HG02571 (cell line): ENCODE measurements around the gene XXYLT1.

Experiments
- ATAC-seq: cut with Tn5 transposase; IDR thresholded peaks from one replicate; pipeline ENCODE4 v1.9.1; 2021; ENCODE audit warnings: mild to moderate bottlenecking, moderate library complexity; ENCODE audit not compliant: unreplicated experiment

Gene XXYLT1

DNA sequence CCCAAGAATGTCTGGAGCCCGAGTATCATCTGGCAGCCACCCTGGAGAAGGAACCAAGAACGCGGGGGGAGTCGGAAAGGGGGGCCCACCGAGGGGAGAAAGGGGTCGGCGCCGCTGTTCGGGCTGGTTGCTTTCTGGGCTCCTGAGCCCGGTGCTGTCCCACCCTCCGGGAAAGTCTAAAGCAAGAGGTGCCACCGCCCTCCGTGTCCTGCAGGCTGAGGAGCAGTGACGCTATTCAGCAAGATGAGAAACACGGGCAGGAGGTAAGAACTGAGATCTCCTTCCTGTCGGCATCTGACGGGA, 234.8 kb downstream of the XXYLT1 start:
- ATAC-seq = no peak

DNA sequence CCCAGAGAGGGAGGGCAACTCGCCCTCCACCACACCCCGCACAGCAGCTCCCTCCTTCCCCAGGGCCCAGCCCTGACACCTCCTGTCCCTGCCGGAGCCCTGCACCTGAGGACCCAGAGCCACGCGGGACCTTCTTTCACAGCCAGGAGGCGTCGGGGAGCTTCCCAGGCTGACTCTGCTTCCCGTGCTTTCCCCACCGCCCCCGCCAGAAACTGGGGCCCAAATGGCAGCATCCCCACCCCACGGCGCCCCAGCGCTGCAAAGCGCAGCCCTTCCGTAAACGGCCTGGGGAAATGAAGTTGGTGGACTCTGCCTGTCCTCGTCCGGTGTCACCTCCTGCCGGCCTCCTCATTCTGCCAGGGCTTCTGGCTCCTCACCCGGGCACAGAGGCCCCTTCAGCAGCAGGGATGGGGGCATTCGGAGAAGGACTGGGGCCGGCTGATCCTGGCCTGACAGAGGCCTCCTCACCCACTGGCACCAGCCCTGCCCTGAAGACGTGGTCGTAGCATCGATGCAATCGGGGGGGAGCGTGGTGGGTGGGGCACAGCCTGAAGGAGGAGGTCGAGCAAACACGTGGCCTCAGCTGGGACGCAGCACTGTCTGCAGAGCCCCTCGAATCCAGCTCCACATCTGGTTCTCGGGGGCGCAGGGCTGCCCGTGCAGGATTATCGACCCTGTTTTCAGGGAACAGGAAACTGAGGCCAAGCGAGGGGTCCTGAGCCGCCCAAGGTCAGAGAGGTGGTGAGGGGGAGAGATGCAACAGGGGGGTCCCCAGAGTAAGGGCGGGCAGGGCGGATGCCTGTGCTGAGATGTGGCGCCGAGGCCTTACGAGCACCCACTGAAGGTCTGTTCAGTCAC, 235.4 kb downstream of the XXYLT1 start:
- no peak for ATAC-seq

DNA sequence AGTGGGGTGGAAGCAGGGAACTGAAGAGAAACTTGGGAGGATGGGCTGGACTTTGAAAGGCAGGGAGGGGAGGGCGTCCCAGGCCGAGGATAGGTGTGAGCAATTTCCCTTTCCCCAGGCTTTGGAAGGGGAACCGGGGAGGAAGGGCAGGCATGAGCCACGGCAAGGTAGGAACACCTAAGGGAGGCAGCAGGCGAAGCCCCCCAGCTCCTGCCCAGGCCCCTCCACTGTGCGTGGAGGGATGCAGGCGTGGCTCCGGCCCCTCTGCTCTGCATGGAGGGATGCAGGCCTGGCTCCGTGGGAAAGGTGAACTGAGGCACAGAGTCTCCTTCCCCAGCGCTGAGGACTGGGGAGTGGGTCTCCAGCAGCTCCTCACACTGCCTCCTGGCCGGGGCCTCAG, 236.4 kb downstream of the XXYLT1 start:
- ATAC-seq = no peak

DNA sequence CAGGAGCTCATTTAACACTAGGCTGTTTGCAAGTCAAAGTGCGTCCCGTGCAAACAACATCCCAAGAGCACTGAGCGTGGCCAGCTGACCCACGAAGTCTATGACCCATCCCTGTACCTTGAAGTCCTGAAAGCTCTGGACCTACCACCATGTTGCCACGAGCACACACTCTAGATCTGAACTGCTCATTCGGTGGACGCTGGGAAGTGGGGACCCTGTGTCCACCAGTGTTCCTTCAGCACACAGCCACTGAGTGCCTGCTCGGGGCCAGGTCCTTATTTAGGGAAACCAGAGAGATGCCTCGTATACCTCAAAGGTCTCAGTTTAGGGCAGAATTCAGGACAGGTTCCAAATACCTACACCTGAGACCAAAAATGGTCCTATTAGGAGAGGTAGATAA, 236.9 kb downstream of the XXYLT1 start:
- ATAC-seq = no peak

DNA sequence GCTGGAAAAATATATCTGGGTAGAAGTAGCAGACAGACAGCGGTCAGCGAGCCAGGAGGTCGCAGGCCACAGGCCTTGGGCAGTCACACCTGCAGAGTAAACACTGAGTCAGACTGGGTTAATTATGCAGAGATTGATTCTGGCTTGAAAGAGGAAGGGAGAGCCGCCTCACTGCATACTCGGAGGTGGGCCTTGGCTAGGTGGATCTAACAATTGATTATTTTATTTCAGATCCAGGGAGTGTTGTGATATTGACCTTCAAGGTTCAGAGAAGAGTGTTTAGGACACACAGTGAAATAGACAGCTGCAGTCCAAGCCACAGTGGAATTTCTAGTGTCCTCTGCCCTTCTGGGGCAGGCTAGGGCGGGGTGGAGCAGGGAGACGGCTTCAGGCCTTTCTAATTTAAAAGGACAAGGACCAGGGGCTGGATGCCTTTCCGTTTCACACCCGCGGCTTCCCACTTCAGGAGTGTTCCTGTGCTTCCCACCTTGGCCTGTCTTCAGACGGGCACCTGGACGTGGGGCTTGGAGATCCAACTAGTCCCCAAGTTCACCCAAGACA, 237.3 kb downstream of the XXYLT1 start:
- ATAC-seq = no peak

DNA sequence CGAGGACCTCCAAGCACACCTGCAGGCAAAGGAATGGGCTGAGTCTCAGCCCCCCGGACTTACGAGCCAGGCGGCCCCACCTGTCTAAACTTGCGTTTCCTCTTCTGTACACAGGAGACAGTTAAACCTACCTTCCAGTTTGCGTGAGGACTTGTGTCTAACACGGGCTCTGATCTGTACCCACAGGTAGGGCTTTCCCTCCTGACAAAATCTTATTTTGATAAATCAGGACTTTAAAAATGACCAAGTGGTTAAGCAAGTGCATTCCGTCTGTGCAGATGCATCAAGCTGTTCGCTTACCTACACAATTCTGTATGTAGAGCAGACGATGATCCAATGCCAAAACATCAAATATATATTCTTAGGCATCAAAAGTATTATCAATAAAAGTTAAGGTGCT, 238.0 kb downstream of the XXYLT1 start:
- ATAC-seq = no peak

DNA sequence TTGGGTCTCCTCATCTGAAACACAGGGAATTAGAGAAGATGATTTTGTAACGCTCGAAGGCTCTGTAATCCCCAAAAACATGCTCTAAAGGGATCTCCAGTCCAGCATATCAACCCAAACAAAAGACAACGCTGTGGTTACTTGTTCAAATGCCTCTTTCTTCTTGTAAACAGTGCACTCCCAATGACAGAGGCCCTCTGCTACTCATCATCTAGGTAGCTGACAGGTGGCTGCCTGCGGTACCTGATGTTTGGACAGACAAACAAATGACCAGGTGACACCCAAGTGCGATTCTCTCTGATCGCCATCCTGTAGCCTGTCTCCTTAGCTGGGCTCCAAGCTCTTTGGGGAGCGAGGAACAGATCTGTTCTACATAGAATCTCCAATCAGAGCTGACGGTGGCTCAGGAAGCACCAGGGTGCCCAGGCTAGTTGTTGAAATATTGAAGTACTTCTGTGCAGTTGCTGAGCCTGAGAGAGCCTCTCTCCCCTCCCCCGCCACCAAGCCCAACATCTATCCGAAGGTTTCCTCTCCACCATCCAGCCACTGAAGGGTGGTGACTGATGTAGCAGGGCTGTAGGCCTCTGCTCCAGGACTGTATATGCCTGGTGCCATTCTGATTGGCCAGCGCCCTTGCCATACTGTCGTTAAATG, 238.7 kb downstream of the XXYLT1 start:
- ATAC-seq = no peak

DNA sequence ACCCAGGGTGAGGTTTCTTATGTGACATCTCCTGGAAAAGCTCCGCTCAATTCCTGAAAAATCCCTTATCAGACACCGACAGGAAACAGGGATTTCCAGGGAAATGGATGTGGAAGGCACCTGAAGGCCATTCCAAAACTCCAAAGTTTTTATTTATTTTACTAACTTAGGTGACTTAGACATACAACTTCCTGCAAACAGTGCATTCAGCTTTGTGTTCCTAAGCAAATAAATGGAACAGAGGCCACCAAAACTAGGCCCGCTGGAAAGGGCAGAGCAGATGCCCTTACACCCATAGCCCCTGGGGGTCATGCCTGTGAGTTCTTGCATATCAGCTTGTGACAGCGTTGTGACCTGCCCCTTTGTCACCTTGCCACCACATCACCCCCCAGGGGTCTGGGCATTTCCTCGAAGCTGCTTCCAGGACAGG, 239.4 kb downstream of the XXYLT1 start:
- no peak for ATAC-seq

DNA sequence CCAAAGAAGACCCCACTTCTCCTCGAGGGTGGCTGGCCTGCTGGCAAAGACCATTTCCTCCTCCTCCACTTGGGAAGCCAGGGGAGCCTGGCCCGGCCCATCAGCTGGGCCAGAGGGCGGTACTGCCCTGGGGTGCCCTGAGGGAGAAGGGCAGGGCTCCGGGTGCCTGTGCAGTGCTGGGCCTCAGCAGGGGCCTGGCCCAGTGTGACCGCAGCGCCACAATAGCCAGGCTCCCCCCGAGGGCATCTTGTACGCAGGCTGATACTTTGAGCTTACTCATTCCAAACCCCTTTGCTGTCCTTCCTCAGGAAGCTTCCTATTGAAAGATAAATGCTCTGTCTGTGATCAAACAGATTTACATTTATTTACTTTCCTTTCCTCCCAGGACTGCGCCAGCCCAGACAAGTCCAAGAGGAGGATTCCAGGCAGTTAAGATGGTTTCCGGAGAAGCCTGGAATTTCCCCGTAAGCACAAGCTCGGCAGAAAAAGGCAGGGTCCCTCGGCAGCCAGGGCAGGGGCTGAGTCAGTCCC, 240.1 kb downstream of the XXYLT1 start:
- ATAC-seq = no peak

DNA sequence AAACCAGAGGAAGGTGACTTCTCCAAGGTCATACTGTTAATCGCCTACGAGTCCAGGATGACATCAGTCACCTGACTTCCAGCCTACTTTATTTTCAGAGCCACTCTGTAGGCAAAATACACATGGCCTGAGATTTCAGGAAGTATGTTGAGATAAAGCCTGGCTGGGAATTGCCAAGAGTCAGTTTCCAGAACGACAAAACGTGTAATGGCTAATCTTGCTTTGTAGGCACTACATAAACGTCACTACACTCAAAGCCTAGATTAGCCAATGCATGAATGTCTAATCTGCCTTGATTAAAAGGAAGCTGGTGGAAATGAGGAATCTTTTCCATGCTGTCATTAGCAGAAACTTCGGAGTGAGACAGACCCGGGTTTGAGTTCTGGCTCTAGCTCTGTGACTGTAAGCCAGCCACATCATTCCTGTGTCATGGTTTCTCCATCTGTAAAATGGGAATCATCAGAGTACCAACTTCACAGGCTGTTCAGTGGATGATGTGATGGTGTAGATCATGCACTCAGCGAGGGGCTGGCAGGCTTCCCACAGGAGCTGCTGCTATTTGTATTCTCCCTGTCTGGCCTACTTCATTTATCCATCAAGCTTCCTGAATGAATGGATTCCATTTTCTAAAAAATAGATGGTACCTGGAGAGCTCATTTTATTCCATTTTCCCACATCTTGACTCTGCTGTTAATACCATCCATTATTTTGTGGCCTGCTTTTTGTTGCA, 241.9 kb downstream of the XXYLT1 start:
- no peak for ATAC-seq

DNA sequence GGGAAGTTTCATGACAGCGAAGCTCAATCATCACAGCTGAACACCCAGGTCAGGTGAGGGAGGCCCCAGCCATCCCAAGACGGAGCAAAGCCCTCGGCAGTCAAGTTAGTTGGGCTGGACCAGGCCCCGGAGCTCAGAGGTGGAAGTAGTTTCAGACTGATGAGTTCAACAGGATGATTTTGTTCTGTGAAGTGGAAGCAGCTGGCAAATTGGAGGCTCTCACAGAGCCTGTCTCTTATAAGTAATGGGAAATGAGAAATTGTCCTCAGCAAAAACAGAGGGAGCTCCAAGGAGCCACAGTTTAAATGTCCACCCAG, 245.1 kb downstream of the XXYLT1 start:
- no peak for ATAC-seq

DNA sequence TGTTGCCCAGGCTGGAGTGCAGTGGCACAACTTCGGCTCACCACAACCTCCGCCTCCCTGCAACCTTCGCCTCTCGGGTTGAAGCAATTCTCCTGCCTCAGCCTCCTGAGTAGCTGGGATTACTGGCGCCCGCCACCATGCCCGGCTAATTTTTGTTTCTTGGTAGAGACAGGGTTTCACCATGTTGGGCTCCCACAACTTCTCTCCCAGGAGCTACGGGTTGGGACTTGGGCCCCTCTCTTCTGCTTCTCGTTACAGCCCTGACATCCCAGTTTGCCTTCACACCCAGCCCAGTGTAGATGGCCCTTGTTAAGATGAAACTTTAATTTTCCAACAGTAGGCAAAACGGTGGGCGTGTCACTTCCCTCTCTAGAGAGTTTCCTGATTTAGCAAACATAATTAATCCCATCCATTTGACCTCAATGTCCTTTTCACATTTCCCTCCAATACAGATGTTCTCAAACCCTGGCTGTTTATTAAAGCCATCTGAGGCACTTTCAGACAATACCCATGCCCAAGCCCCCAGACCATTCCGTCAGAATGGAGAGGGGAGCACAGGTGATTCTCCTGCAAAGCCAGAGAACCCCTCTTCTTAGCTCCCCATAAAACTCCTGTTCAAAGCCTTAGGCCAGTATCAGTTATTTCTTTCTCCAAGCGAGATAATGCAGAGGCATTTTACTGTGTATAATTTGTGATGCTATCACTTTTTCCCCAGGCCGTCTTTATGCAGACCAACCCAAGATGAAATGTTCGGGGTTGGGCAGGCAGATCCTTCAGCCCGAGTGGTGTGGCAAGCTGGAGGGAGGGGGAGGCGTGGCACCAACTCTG, 245.7 kb downstream of the XXYLT1 start:
- no peak for ATAC-seq

DNA sequence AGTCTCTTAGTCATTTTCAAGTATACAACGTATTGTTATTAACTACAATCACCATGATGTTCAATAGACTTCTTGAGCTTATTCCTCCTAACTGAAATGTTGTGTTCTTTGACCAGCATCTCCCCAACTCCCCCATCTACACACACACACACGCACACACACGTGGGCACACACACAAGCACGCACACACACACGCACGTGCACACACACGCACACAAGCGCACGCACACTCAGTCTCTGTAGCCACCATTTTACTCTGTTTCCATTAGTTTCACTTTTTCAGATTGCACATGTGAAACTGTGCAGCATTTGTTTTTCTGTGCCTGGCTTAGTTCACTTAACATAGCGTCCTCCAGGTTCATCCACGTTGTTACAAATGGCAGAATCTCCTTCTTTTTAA, 247.0 kb downstream of the XXYLT1 start:
- ATAC-seq = no peak

DNA sequence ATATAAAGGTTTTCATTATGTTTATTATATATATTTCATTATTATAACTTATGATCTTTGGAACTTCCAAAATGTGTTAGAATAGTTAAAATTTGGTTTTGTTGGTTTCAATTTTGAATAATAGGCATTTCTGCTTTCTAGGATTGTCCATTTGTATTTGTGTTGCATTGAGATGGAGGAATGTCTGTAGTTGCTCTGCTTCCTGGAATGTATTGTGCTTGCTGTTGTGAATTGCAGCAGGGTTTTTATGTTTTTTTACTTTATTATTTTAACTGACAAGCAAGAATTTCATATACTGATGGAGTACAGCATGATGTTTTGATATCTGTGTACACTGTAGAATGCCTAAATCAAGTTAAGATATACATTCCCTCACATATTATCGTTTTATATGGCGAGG, 247.4 kb downstream of the XXYLT1 start:
- no peak for ATAC-seq

DNA sequence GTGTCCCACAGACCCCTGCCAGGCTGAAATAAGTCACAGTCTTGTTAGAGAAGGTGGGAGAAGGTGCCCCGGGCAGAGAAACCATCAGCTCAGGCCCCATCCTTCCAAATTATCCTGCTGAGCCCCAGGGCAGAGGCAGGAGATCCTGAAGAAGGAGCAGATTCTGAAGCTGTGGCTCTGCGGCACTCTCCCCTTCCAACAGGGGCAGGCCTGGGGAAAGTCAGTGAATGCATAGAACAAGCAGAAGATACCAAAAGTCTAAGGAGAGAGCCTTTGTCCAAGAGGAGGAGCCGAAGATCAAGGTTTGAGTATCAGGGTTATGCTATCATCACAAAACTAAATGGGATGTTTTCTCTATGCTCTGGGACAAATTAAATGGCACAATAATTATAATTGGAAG, 249.3 kb downstream of the XXYLT1 start:
- no peak for ATAC-seq

DNA sequence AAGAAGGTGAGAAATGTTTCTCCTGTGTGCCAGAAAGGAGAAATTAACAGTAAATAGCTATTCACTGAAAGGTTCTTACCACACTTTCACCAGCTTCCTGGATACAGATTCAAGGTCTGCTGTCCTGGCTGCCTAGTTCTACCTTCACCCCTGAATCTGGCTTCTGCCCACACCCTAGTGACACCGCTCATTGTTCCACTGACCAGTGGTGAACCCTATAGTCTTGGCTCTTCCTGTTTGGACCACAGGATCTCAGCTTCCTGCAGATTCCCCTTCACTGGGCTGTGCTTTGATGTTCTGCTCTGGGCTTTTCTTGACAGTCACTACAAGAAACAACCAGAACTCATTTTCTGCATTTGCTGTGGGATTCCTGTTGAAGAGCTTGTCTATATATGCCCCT, 250.0 kb downstream of the XXYLT1 start:
- ATAC-seq = no peak

DNA sequence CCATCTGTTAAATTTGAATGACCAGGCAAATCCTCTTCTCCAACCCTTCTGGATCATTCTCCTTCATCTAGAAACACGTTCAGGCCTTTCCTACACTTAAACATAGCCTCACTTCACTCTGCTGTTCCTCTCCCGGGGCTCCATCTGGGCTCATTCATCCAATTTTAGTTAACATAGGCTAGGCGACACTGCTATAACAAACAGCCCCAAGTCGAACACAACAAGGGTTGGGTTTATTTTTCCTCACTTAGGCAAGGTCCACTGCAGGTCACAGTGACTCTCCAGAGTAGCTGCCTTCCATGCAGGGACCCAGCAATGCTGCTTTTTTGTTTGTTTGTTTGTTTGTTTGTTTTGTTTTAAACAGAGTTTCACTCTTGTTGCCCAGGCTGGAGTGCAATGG, 250.8 kb downstream of the XXYLT1 start:
- ATAC-seq = no peak

DNA sequence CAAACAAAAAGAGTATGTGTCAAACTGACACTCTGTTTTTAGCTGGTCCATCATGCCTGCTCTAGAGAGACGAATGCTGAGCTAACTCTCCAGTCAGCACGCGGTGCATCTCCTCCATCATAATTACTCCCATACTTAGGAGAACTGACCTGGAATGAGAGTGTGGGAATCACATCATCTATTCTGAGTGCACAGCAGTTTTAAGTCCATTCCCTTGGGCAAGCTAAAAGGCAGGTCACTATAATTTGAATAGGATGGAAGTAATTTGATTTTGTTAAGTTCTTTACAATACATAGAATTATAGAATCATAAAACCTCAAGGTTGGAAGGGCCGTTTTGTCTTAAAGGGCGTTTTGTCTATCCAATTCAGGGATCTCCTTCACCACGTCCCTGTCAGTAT, 251.6 kb downstream of the XXYLT1 start:
- ATAC-seq = no peak
